Measurements from ENCODE around the gene OSBP2.

DNA sequence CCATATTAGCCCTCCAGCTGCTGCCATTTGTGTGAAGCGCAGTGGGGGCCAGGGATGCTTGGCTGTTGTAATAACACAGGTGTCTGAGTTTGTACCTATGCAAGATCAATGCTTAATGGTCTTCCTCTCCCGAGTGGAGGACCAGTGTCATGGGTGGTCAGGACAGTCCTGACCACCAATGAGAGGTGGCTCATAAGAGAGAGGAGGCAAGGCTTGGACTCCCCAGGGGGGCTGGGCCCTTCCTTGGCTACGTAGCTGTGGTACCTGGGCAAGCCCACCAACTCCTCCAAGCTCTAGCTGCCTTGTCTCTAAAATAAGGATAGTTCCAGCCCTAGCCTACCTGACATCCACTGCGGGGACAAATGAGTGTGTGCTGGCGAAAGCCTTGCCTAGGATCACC, 79.2 kb downstream of the OSBP2 start:
- TF ChIP-seq, protein P1, sequence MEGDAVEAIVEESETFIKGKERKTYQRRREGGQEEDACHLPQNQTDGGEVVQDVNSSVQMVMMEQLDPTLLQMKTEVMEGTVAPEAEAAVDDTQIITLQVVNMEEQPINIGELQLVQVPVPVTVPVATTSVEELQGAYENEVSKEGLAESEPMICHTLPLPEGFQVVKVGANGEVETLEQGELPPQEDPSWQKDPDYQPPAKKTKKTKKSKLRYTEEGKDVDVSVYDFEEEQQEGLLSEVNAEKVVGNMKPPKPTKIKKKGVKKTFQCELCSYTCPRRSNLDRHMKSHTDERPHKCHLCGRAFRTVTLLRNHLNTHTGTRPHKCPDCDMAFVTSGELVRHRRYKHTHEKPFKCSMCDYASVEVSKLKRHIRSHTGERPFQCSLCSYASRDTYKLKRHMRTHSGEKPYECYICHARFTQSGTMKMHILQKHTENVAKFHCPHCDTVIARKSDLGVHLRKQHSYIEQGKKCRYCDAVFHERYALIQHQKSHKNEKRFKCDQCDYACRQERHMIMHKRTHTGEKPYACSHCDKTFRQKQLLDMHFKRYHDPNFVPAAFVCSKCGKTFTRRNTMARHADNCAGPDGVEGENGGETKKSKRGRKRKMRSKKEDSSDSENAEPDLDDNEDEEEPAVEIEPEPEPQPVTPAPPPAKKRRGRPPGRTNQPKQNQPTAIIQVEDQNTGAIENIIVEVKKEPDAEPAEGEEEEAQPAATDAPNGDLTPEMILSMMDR (IDR thresholded peaks at IDR 0.05 in 8 of 11, conservative IDR thresholded peaks at IDR 0.05 in 3 of 11): no peak
- TF ChIP-seq POLR2A (IDR thresholded peaks at IDR 0.05): no peak
